Measurements from ENCODE around the gene AURKAIP1.
"Not testable (repeated sequence)": the region's sequence is repeated elsewhere in the genome, so short reads cannot be mapped to it uniquely, and the experiment has no call there.

Gene AURKAIP1

GRCh38 chr1:1406821-1407635 lies 32.0 kb upstream of the AURKAIP1 start, which contains the start of gene MRPL20:
Gene MRPL20, minus strand, starts transcription at chr1:1407293. Its CDS starts 76 bp downstream, at chr1:1407217.
- peak; percentile 90 to 91 for DNase-seq (ENCODE audit: low read depth in 2 of 2)

GRCh38 chr1:1406101-1406820 lies 31.3 kb upstream of the AURKAIP1 start:
- no peak for DNase-seq (ENCODE audit: low read depth in 2 of 2)

- DNase-seq (ENCODE audit: low read depth in 2 of 2) = no peak
Measured at GRCh38 chr1:1403653-1404052, 28.6 kb upstream of the AURKAIP1 start.

GRCh38 chr1:1402901-1403392 lies 27.9 kb upstream of the AURKAIP1 start:
- not testable (repeated sequence) for DNase-seq (ENCODE audit: low read depth in 2 of 2)

GRCh38 chr1:1402072-1402900 lies 27.3 kb upstream of the AURKAIP1 start:
- DNase-seq (ENCODE audit: low read depth in 2 of 2) = no peak

GRCh38 chr1:1401457-1402010 lies 26.5 kb upstream of the AURKAIP1 start:
- DNase-seq (ENCODE audit: low read depth in 2 of 2) = no peak

- no peak for DNase-seq (ENCODE audit: low read depth in 2 of 2)
Measured at GRCh38 chr1:1400576-1401456, 25.8 kb upstream of the AURKAIP1 start.

GRCh38 chr1:1399872-1400575 lies 25.0 kb upstream of the AURKAIP1 start:
- no peak for DNase-seq (ENCODE audit: low read depth in 2 of 2)

- DNase-seq (ENCODE audit: low read depth in 2 of 2) = peak; percentile 98 to 100
Measured at GRCh38 chr1:1399187-1399871, 24.3 kb upstream of the AURKAIP1 start, which contains the start of gene CCNL2. Gene CCNL2, minus strand, starts transcription at chr1:1399335. Its CDS starts 29 bp downstream, at chr1:1399306.

- DNase-seq (ENCODE audit: low read depth in 2 of 2) = no peak
Measured at GRCh38 chr1:1398677-1399186, 23.7 kb upstream of the AURKAIP1 start.

GRCh38 chr1:1397839-1398523 lies 23.0 kb upstream of the AURKAIP1 start:
- no peak for DNase-seq (ENCODE audit: low read depth in 2 of 2)

- DNase-seq (ENCODE audit: low read depth in 2 of 2) = no peak
Measured at GRCh38 chr1:1395166-1395565, 20.2 kb upstream of the AURKAIP1 start.

- no peak for DNase-seq (ENCODE audit: low read depth in 2 of 2)
Measured at GRCh38 chr1:1394116-1394515, 19.1 kb upstream of the AURKAIP1 start.

- no peak for DNase-seq (ENCODE audit: low read depth in 2 of 2)
Measured at GRCh38 chr1:1393428-1393827, 18.4 kb upstream of the AURKAIP1 start.

- DNase-seq (ENCODE audit: low read depth in 2 of 2) = no peak
Measured at GRCh38 chr1:1393014-1393413, 18.0 kb upstream of the AURKAIP1 start.

GRCh38 chr1:1391225-1391624 lies 16.2 kb upstream of the AURKAIP1 start:
- no peak for DNase-seq (ENCODE audit: low read depth in 2 of 2)

- no peak for DNase-seq (ENCODE audit: low read depth in 2 of 2)
Measured at GRCh38 chr1:1390675-1391074, 15.7 kb upstream of the AURKAIP1 start.

GRCh38 chr1:1388078-1388472 lies 13.1 kb upstream of the AURKAIP1 start:
- no peak for DNase-seq (ENCODE audit: low read depth in 2 of 2)
